ENCODE results near the gene LEFTY1.
"Not testable (repeated sequence)": the region's sequence is repeated elsewhere in the genome, so short reads cannot be mapped to it uniquely, and the experiment has no call there.

Gene LEFTY1

DNA sequence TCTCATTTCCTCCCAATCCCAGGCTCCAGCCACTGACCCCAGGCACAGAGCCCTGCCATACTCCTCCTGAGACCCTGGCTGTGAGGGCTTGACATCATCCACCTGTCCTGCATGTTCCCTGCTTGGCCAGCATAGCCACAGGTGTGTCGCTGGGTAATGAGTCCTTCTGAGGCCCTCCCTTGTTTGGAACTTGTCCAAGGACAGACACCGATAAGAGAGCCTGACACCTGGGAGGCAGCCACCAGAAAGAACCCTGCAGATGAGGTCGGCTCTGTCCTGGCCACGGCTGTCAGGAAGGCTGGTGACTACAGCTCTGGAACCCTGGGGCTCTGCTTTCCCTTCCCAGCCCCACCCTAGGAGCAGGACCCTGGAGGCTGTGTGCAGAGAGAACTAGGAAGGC, 41.3 kb downstream of the LEFTY1 start:
- DNase-seq (ENCODE audit: low read depth) = no peak

DNA sequence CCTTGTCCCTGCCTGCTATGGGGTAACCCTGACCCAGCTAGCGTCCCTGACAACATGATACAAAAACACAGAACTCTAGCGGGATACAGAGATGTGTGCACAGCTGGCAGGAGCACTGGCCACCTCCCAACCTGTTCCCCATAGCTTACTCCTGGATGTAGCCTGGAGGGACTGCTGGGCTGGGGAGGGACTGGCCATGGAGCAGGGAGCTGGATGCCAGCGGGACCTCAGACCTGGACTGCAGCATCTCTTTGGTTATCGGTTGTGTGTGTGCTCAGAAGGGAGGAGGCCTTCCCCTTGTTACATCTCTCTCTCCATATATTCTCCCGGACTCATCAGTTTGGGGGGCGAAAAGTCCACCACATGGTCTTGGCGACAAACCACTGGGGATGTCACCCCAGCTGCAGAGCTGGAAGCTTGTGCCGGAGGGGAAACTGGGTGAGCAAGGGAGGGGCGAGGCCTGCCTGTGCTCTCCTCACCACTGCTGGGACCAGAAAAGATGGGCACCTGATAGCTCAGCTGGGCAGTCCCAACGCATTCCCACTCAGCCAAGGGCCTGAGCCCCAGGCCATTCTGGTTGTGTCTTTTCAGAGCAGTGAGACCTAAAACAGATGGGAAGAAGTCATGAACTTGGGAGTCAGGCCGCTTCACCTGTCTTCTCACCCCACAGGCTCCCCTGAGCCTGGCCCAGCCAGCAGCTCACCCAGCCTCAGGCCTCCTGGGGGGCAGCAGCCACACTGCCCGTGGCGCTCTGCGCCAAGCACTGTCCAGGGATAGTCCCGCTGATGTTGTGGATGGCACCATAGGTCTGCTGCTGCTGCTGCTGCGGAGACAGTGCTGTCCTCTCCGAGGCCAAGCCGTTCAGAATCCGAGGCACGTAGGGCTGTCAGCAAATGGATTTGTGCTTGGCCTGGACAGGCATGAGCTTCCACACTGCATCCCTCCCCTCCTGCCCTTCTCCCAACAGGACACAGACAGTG, 42.3 kb downstream of the LEFTY1 start:
- no peak for DNase-seq (ENCODE audit: low read depth)

DNA sequence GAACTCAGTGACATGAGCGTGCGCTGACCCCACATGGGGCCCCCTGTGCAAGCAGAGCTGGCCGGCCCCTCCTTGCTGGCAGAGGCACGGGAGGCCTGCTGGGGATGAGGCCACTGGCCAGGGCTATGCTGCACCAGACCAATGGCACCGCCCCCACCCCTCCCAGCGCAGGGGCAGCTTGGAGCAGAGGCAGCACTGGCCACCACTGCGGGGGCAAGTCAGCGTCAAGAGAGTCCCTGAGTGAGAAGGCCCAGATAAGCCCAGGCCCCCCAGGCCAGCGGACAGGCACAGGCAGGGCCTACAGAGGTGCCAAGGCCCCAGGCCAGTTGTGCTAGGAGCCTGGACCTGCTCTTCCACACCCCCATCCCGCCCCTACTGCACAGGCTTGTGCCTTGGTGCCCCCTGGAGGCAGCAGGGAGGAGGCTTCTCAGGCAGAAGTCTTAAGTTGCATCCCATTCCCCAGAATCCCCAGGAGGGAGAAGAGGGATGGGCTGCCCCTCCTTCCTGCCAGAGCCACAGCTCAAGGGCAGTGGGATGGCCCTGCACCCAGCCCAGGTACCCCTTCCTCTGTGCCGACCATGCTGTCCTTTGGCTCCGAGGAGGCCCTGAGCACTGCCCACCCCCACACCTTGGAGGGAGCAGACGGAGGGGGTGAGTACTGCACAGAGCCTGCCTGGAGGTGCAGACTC, 43.2 kb downstream of the LEFTY1 start:
- peak; percentile 82 for DNase-seq (ENCODE audit: low read depth)

DNA sequence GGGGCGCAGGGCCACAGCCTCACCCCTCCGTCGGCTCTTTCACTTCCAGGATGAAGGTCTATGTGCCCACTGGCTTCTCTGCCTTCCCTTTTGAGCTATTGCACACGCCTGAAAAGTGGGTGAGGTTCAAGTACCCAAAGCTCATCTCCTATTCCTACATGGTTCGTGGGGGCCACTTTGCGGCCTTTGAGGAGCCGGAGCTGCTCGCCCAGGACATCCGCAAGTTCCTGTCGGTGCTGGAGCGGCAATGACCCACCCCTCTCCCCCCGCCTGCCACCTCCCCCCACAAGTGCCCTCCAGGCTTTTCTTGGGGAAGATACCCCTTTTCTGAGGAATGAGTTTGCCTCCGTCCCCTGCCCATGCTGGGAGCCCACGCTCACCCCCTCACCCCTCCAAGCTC, 43.8 kb downstream of the LEFTY1 start:
- no peak for DNase-seq (ENCODE audit: low read depth)

DNA sequence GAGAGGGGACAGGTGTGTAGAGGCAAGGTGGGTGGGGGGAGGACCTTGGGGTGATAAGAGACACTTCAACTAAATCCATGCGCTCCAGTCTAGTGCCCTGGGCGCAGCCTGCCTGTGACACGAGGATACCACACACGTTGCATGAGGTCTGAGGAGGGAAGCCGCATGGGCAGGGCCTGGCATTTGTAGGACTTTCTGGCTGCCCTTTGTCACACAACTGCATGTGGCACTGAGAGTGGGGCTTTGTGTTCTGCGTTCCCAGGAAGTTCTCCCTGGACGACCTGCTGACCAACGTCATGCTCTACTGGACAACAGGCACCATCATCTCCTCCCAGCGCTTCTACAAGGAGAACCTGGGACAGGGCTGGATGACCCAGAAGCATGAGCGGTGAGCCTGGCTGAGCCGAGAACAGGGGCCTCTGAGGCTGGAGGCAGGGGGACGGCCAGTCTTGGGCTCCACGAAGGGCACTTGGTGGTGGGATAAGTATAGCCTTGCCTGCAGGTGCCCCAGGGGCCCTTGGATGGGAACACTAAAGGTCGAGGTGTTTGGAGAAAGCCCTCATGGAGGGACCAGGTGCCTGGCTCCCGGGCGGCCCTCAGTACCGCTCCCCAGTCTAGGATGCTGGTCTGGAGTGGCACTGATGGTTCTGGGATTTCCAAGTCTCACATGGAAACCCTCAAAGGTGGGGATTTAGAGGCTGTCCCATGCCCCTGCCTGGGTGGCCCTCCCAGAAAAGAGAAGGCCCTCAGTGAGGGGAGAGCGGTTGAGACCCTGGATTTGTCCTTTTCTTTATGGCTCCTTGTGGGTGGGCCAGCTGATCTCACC, 44.5 kb downstream of the LEFTY1 start:
- DNase-seq (ENCODE audit: low read depth) = no peak

DNA sequence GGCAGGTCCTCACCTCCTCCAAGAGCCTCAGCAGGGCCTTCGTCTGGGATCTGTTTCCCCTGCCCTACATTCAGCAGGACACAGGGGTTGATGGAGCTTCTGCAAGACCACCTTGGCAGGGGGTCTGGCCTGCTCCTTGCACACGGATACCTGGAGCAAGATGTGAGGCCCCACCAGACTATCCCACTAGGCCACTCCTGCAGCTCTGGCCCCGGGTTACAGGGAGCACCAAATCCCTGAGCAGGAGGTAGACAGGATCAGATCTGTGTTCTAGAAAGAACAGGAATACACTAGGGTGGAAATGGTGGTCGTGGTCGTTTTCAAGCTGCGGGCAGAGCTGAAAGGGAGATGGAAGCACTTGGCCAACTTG, 45.5 kb downstream of the LEFTY1 start:
- no peak for DNase-seq (ENCODE audit: low read depth)

DNA sequence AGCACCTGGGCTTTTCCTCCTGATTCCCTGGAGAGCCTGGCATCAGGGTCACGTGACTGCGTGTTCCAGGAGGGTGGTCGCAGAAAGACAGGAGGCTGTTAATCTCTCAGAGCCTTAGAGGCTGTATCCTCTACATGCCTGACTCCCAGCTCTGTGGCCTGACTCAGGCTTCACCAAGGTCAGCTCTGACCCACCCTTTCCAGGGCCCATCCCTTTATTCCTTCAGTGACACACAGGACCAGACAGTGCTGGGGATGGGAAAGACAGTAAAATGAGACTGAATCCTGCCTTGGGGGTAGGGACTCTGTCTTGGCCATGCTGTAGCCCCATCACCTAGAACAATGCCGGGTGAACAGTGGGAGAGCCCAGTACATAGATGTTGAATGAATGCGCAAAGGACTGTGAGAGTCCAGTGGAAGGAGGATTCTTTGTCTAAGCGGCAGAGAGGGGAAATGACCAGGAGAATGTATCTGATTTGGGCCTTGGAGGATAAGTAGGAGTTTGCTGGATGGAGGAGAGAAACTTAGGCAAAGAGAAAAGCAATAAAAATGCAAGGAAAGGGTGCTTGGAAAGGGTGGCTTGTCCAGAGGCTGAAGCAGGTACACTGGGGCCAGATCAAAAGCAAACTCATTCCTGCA, 46.0 kb downstream of the LEFTY1 start:
- DNase-seq (ENCODE audit: low read depth) = no peak

DNA sequence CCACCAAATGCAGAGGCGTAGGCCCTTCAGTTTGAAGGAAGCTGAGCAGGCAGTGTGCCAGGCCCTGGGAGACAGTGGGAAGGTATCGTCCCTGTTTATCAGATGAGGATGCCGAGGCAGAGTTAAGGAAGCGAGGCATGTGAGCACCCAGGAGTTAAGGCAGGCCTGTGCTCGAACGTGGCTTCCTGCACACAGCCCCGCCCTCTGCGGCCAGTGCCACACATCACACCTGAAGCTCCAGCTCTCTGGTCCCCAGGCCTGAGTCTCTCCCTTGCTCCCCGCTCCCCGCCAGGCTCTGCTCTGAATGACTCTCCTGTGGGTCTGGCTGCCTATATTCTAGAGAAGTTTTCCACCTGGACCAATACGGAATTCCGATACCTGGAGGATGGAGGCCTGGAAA, 46.9 kb downstream of the LEFTY1 start:
- no peak for DNase-seq (ENCODE audit: low read depth)

DNA sequence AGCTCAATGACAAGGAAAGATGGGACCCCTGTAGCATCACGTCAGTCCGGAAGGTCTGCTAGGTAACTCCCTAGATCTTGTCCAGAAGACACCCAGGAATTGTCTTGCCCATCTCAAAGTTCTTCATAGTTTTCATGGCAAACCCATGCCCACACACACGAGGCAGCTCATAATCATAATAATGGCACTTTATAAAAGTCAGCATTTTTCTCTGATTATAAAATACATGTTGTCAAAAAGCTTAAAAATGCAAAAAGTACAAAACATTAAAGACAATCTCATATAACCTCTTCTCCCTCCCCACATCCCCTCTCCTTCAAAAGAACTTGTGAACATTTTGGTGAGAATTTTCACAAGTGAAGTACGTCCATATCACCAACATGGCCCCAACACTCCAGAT, 48.2 kb downstream of the LEFTY1 start:
- no peak for DNase-seq (ENCODE audit: low read depth)

DNA sequence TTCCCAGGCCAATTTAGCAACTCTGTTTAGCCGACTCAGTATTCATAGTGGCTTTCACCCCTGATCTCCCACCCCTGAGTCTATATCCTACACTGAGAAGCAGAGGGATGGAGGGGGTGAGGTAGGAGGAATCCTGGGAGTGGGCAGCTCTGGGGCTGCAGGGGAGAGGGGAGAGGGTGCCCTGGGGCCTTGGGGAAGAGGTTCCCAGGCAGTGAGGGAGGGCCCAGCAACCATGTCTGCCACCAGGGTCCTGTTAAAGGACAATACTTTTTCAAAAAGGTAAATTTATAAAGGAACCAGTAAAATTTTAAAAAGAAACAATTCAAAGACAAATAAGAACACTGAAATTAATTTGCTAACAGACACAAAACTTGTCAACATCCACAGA, 48.7 kb downstream of the LEFTY1 start:
- no peak for DNase-seq (ENCODE audit: low read depth)

DNA sequence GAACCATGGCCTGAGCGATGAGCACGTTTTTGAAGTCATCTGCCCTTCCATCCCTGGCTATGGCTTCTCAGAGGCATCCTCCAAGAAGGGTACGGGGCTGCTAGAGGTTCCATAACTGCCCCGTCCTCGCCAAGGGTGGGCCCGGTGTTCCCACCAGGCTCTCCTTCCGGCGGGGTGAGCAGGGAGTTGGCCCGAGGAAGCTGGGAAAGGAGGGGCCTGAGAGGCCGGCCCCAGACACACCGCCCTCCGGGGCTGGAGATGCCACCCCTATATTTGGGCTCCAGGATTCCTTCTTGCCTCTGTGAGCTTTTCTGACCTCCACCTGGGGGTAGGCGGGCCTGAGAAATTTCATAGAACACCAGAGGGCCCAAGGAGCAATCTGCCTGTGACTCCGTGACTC, 50.2 kb downstream of the LEFTY1 start:
- no peak for DNase-seq (ENCODE audit: low read depth)

DNA sequence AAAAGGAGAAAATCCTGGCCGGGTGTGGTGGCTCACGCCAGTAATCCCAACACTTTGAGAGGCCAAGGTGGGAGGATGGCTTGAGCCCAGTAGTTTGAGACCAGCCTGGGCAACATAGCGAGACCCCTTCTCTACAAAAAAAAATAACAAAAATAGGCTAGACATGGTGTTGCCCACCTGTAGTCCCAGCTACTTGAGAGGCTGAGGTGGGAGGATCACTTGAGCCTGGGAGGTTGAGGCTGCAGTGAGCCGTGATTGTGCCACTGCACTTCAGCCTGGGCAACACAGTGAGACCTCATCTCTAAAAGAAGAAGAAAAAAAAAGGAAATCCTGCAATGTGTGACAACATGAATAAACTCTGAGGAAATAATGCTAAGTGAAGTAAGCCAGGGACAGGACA, 52.6 kb downstream of the LEFTY1 start:
- DNase-seq (ENCODE audit: low read depth) = not testable (repeated sequence)
